SK-N-SH (cell line): ENCODE measurements around the gene TUBA4A.

ENCODE experiments used
- CTCF ChIP-seq: fragments of 200-600 bp; sonication (generic); IDR thresholded peaks from 2 replicates; pipeline ENCODE4 v1.6.1; 2017; ENCODE audit warnings: antibody characterized with exemption, mild to moderate bottlenecking, moderate library complexity
- POLR2AphosphoS5 ChIP-seq: IDR thresholded peaks from 2 replicates; pipeline ENCODE4 v1.6.1; 2012; ENCODE audit warnings: low read depth, low read length

- TF ChIP-seq CTCF (no peak), POLR2AphosphoS5 (no peak)
Measured at GRCh38 chr2:219296631-219297391, 43.1 kb upstream of the TUBA4A start.
